Measurements from ENCODE around the gene TDRKH.

DNA sequence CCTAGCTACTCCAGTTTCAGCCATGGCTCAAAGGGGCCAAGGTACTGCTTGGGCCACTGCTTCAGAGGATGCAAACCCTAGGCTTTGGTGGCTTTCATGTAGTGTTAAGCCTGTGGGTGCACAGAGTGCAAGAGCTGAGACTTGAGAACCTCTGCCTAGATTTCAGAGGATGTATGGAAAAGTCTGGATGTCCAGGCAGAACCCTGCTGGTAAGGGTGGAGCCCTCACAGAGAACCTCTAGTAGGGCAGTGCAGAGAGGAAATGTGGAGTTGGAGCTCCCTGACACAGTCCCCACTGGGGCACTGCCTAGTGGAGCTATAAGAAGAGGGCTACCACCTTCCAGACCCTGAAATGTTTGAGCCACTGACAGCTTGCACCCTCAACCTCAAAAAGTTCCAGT lies 52.8 kb downstream of the TDRKH start:
- TF ChIP-seq, protein P1, sequence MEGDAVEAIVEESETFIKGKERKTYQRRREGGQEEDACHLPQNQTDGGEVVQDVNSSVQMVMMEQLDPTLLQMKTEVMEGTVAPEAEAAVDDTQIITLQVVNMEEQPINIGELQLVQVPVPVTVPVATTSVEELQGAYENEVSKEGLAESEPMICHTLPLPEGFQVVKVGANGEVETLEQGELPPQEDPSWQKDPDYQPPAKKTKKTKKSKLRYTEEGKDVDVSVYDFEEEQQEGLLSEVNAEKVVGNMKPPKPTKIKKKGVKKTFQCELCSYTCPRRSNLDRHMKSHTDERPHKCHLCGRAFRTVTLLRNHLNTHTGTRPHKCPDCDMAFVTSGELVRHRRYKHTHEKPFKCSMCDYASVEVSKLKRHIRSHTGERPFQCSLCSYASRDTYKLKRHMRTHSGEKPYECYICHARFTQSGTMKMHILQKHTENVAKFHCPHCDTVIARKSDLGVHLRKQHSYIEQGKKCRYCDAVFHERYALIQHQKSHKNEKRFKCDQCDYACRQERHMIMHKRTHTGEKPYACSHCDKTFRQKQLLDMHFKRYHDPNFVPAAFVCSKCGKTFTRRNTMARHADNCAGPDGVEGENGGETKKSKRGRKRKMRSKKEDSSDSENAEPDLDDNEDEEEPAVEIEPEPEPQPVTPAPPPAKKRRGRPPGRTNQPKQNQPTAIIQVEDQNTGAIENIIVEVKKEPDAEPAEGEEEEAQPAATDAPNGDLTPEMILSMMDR (IDR thresholded peaks at IDR 0.05), result no peak
- TF ChIP-seq POLR2A (IDR thresholded peaks at IDR 0.05), result no peak

All from body of pancreas (tissue), 4 donors.